H1 (cell line): ENCODE data around the gene MRPL42. TPM values are rescaled to one million over a fixed set of nuclear protein-coding genes. Genes with fewer than 3 reads are reported as not detected.

ENCODE experiments used
- CTCF ChIA-PET: fragments of 300-600 bp; sonication (Branson Sonifier 250); formaldehyde crosslinking; loops from one replicate; lab custom pipeline; 2021; ENCODE audit not compliant: partially characterized antibody; lab: Charles Lee
- POLR2A ChIA-PET: fragments of 300-600 bp; sonication (Branson Sonifier 250); formaldehyde crosslinking; loops from one replicate; lab custom pipeline; 2021; ENCODE audit warnings: inconsistent platforms; ENCODE audit not compliant: partially characterized antibody; lab: Charles Lee
- DNase-seq, 2 experiments: peaks; one replicate each; pipeline versions ENCODE4 v3.0.0 to v3.0.0-alpha.2; 2010 to 2022; ENCODE audit warnings: low spot score in 2 of 2, low read depth in 1 of 2, mixed read lengths in 1 of 2
- FAIRE-seq: peaks from 2 replicates; lab custom pipeline; 2011; peaks lifted over from hg19 to GRCh38; lab: Jason Lieb, UNC
- H2AFZ ChIP-seq: 2 replicates; pipeline ENCODE4 v1.8.1; 2012; ENCODE audit warnings: low read length, inconsistent platforms
- H2AK5ac ChIP-seq: 2 replicates; pipeline ENCODE4 v1.6.1; 2013; ENCODE audit warnings: low read depth, low read length
- H2BK120ac ChIP-seq: replicated peaks from 2 replicates; pipeline ENCODE3; 2013; ENCODE audit warnings: low read depth, low read length, inconsistent platforms
- H2BK12ac ChIP-seq: 2 replicates; pipeline ENCODE4 v1.6.1; 2013; ENCODE audit warnings: low read depth, low read length
- H2BK15ac ChIP-seq: 2 replicates; pipeline ENCODE4 v1.6.1; 2013; ENCODE audit warnings: low read length
- H2BK20ac ChIP-seq: 2 replicates; pipeline ENCODE4 v1.6.1; 2013; ENCODE audit warnings: low read length
- H2BK5ac ChIP-seq: 2 replicates; pipeline ENCODE4 v1.6.1; 2013; ENCODE audit warnings: low read depth, low read length
- H3K14ac ChIP-seq: 2 replicates; pipeline ENCODE4 v1.6.1; 2013; ENCODE audit warnings: inconsistent platforms; ENCODE audit not compliant: insufficient read length
- H3K18ac ChIP-seq: 2 replicates; pipeline ENCODE4 v1.6.1; 2013; ENCODE audit warnings: low read length; ENCODE audit errors: extremely low read depth
- H3K23ac ChIP-seq: 2 replicates; pipeline ENCODE4 v1.6.1; 2013; ENCODE audit warnings: inconsistent platforms; ENCODE audit not compliant: insufficient read length
- H3K23me2 ChIP-seq: 2 replicates; pipeline ENCODE4 v1.6.1; 2013; ENCODE audit warnings: low read depth, low read length
- H3K27ac ChIP-seq: 2 replicates; pipeline ENCODE4 v1.6.1; 2011; ENCODE audit warnings: low read depth, low read length, inconsistent platforms
- H3K27me3 ChIP-seq, 4 experiments: replicated peaks in 1 of 4; 1 replicate in 1 of 4; 2 replicates in 3 of 4; pipeline versions ENCODE4 v1.6.1 to v1.8.1; 2011 to 2013; ENCODE audit warnings: low read length in 3 of 4, mild to moderate bottlenecking in 3 of 4, inconsistent platforms in 2 of 4, mixed read lengths in 2 of 4, moderate library complexity in 1 of 4; ENCODE audit not compliant: control insufficient read depth in 3 of 4, insufficient read depth in 3 of 4; ENCODE audit errors: extremely low read depth in 1 of 4
- H3K36me3 ChIP-seq, 4 experiments: 2 replicates each; pipeline versions ENCODE4 v1.6.1 to v1.8.1; 2011 to 2013; ENCODE audit warnings: mild to moderate bottlenecking in 4 of 4, low read length in 3 of 4, moderate library complexity in 2 of 4, control low read depth in 1 of 4, inconsistent platforms in 1 of 4; ENCODE audit not compliant: insufficient read depth in 4 of 4, control insufficient read depth in 2 of 4
- H3K4ac ChIP-seq: replicated peaks from 2 replicates; pipeline ENCODE3; 2013; ENCODE audit warnings: low read length, low read depth, mixed read lengths, inconsistent platforms; ENCODE audit not compliant: insufficient read length
- H3K4me1 ChIP-seq, 4 experiments: replicated peaks in 1 of 4; 1 replicate in 1 of 4; 2 replicates in 3 of 4; pipeline versions ENCODE4 v1.6.1 to v1.8.1; 2011 to 2013; ENCODE audit warnings: low read length in 3 of 4, inconsistent platforms in 2 of 4, mixed read lengths in 1 of 4; ENCODE audit not compliant: insufficient read depth in 4 of 4, control insufficient read depth in 3 of 4
- H3K4me2 ChIP-seq, 2 experiments: 2 replicates each; pipeline versions ENCODE4 v1.6.1 to v1.8.1; 2011 to 2013; ENCODE audit warnings: low read depth in 2 of 2, low read length in 2 of 2, control low read depth in 1 of 2, inconsistent platforms in 1 of 2, mild to moderate bottlenecking in 1 of 2; ENCODE audit not compliant: insufficient read depth in 1 of 2
- H3K4me3 ChIP-seq, 4 experiments: fragments of 200-600, 300-600 bp in 1 of 4; sonication (generic), shearing (Covaris generic), sonication (Bioruptor Twin) in 1 of 4; 2 replicates each; pipeline versions ENCODE4 v1.5.1 to v1.8.1; 2011 to 2016; ENCODE audit warnings: low read length in 4 of 4, low read depth in 3 of 4, control low read depth in 2 of 4, inconsistent platforms in 2 of 4, mild to moderate bottlenecking in 2 of 4, mixed read lengths in 1 of 4, moderate library complexity in 1 of 4; ENCODE audit not compliant: insufficient read depth in 2 of 4; ENCODE audit errors: extremely low read depth in 1 of 4
- H3K56ac ChIP-seq: replicated peaks from 2 replicates; pipeline ENCODE3; 2013; ENCODE audit warnings: low read depth, mild to moderate bottlenecking, mixed read lengths, low read length, inconsistent platforms; ENCODE audit not compliant: insufficient read length
- H3K79me1 ChIP-seq: 2 replicates; pipeline ENCODE4 v1.6.1; 2013; ENCODE audit warnings: low read depth, low read length, control low read depth
- H3K79me2 ChIP-seq, 2 experiments: 2 replicates each; pipeline versions ENCODE4 v1.6.1 to v1.8.1; 2012 to 2013; ENCODE audit warnings: low read length in 2 of 2, mild to moderate bottlenecking in 2 of 2, inconsistent platforms in 1 of 2; ENCODE audit not compliant: insufficient read depth in 2 of 2, control insufficient read depth in 1 of 2
- H3K9ac ChIP-seq, 4 experiments: replicated peaks in 1 of 4; 1 replicate in 1 of 4; 2 replicates in 3 of 4; pipeline versions ENCODE4 v1.6.1 to v1.8.1; 2011 to 2013; ENCODE audit warnings: low read depth in 3 of 4, low read length in 3 of 4, control low read depth in 2 of 4, mild to moderate bottlenecking in 2 of 4, moderate library complexity in 2 of 4, inconsistent platforms in 1 of 4; ENCODE audit errors: extremely low read depth in 1 of 4
- H3K9me3 ChIP-seq, 2 experiments: 2 replicates each; pipeline versions ENCODE4 v1.6.1 to v1.8.1; 2012 to 2013; ENCODE audit warnings: mild to moderate bottlenecking in 2 of 2, moderate library complexity in 2 of 2, control low read depth in 1 of 2, inconsistent platforms in 1 of 2, low read depth in 1 of 2, low read length in 1 of 2, mixed read lengths in 1 of 2; ENCODE audit not compliant: insufficient read depth in 2 of 2
- H4K20me1 ChIP-seq, 2 experiments: replicated peaks in 1 of 2; 2 replicates each; pipeline versions ENCODE3 to v1.8.1; 2011 to 2013; ENCODE audit warnings: inconsistent platforms in 2 of 2, low read length in 2 of 2, mild to moderate bottlenecking in 1 of 2; ENCODE audit not compliant: insufficient read depth in 2 of 2, control insufficient read depth in 1 of 2
- H4K5ac ChIP-seq: 2 replicates; pipeline ENCODE4 v1.6.1; 2013; ENCODE audit warnings: low read length, low read depth, mixed read lengths, inconsistent platforms; ENCODE audit not compliant: insufficient read length
- H4K8ac ChIP-seq: 2 replicates; pipeline ENCODE4 v1.8.0; 2013; ENCODE audit warnings: mild to moderate bottlenecking, moderate library complexity, low read length, inconsistent platforms; ENCODE audit not compliant: insufficient read depth; ENCODE audit errors: extremely low read depth
- H4K91ac ChIP-seq: replicated peaks from 2 replicates; pipeline ENCODE3; 2013; ENCODE audit warnings: low read length, mixed read lengths, inconsistent platforms; ENCODE audit not compliant: insufficient read length
- SRF ChIP-seq: IDR thresholded peaks from 2 replicates; pipeline ENCODE4 v1.6.1; 2011; ENCODE audit warnings: mild to moderate bottlenecking, low read depth, low read length, moderate library complexity
- TCF12 ChIP-seq: IDR thresholded peaks from 2 replicates; pipeline ENCODE4 v1.6.1; 2011; ENCODE audit warnings: low read depth, mild to moderate bottlenecking, low read length
- WGBS, 2 experiments: shearing (Covaris generic) in 1 of 2; methylation state at CpG; one replicate each; pipeline versions ENCODE4 v1.1.6 to v1.1.7; 2013 to 2015; ENCODE audit warnings: low lambda C conversion rate in 2 of 2, mixed read lengths in 2 of 2, inconsistent platforms in 1 of 2, low coverage in 1 of 2, missing lambda C conversion rate in 1 of 2; ENCODE audit not compliant: insufficient replicate concordance in 2 of 2, insufficient coverage in 1 of 2, insufficient read length in 1 of 2; ENCODE audit errors: extremely low coverage in 1 of 2, missing lambda C conversion rate in 1 of 2; 5-methylcytosine and 5-hydroxymethylcytosine counted together
- polyA plus RNA-seq, 7 experiments: library from polyadenylated mRNA; depleted of rRNA in 3 of 7; stranded (reverse) in 5 of 7; unstranded in 2 of 7; fragments of >200 nt in 5 of 7; fragments of 200-250 nt in 2 of 7; gene quantifications; 1 replicate in 5 of 7; 2 replicates in 1 of 7; 4 replicates in 1 of 7; pipeline versions ENCODE4 v1.2.1 to v1.2.3, GENCODE V29; 2011 to 2013; ENCODE audit warnings: missing spikeins in 2 of 7, mixed read lengths in 2 of 7
- total RNA-seq: library from RNA; stranded (reverse); fragmentation: NEBNext Ultra II Directional; extraction: Animal tissue kit (Norgen Biotek cat#: 25700); gene quantifications from 2 replicates; pipeline ENCODE4 v1.2.1, GENCODE V29; 2021
- TF ChIP-seq, protein P1 (sequence below): IDR thresholded peaks from 2 replicates; pipeline ENCODE4 v1.6.1; 2011; ENCODE audit warnings: low read depth, mild to moderate bottlenecking, low read length; ENCODE audit not compliant: insufficient read depth

The MRPL42 gene
- total and polyA plus RNA-seq, 2 of the 8 experiments (the other 6 are each of a cell fraction or from before 2014, with no cell fraction given) = 110 to 176 TPM

DNA sequence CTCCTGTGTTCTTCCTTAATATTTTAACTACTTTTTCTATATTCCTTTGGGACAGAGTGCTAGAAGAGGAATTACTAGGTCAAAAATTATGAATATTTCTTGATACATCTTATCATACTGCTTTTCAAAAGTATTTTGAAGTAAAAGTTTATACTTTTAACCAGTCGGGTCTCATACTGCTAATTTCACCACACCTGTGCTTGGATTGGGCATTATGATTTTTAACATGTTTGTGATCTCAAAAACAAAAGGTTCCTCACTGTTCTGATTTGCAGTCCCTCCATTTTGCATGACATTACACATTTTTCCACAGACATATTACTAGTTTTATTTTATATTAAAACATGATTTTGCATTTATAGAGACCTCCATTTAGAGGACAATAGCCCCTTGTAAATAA is 32.9 kb downstream of the MRPL42 start:
- no peak overlapping the region for H3K9ac ChIP-seq
- H3K79me2 ChIP-seq = no peaks in the 10 kb centered on the region
- H2BK12ac ChIP-seq = no peak overlapping the region
- H3K18ac ChIP-seq = no peak overlapping the region
- no peak overlapping the region for H3K4ac ChIP-seq
- no peak overlapping the region for H4K5ac ChIP-seq
- ChIA-PET POLR2A (no interaction called here), CTCF (interaction anchor here (0.7 to 1.1 kb wide), 3 partner anchors 9 to 602 kb away, joined by 3 to 7 read pairs (median 3); no protein-coding TSS in a partner anchor)
- H4K8ac ChIP-seq = no peak overlapping the region
- DNase-seq (no peak), FAIRE-seq (no peak)
- H2BK120ac ChIP-seq = no peak overlapping the region
- no peak overlapping the region for H3K4me3 ChIP-seq
- 83% methylated on average over 1 of the region's 1 CpG; no CpG with 5 or more reads in 1 of the 2 experiments for WGBS, 2 experiments
- no peak overlapping the region for H3K27ac ChIP-seq
- H3K23me2 ChIP-seq = no peaks in the 10 kb centered on the region
- no peak overlapping the region for H2AK5ac ChIP-seq
- H3K4me1 ChIP-seq = no peaks in the 10 kb centered on the region
- no peak overlapping the region for H3K23ac ChIP-seq
- H4K20me1 ChIP-seq = peaks cover 0 to 2% of the 10 kb centered on the region in 2 experiments
- H2AFZ ChIP-seq = no peak overlapping the region
- H3K27me3 ChIP-seq = no peaks in the 10 kb centered on the region
- H3K79me1 ChIP-seq = no peaks in the 10 kb centered on the region
- peaks cover 3 to 45% (median 11%) of the 10 kb centered on the region in 4 experiments; a peak in 5 of 8 replicates for H3K36me3 ChIP-seq
- no peak overlapping the region for H4K91ac ChIP-seq
- H2BK20ac ChIP-seq = no peak overlapping the region
- no peak overlapping the region for H3K14ac ChIP-seq
- H3K4me2 ChIP-seq = no peak overlapping the region
- no peaks in the 10 kb centered on the region for H3K9me3 ChIP-seq
- H3K56ac ChIP-seq = no peak overlapping the region
- H2BK5ac ChIP-seq = no peak overlapping the region
- no peak overlapping the region for H2BK15ac ChIP-seq
- TF ChIP-seq TCF12 (no peak), SRF (no peak)
- TF ChIP-seq, protein P1, sequence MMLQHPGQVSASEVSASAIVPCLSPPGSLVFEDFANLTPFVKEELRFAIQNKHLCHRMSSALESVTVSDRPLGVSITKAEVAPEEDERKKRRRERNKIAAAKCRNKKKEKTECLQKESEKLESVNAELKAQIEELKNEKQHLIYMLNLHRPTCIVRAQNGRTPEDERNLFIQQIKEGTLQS = no peak
